Measurements from ENCODE around the gene EXPH5.

EXPH5 gene

DNA sequence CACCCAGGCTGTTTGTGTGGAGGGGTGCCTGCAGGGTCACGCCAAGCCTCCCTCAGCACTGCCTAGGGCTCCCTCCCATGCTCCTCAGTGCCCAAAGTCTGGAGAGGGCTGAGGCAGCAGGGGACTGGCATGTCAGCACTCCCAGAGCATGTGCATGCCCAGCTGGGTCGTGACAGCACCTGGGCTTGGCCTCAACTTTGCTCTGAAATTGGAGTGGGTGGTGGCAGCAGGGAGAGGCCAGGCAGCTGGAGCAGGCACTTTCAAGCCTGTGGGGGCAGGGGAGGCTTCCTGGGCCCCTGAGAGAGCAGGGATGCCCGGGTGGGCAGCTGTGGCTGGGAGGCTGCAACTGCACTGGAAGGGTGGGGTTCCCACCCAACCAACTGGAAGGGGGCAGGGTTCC lies 35.7 kb upstream of the EXPH5 start:
- Histone ChIP-seq H3K36me3 (ENCODE audit: control insufficient read depth, low read length) (no peaks in the 10 kb centered on the region), H3K4me2 (ENCODE audit: low read length) (no peak overlapping the region), H3K4me1 (ENCODE audit: control insufficient read depth, low read length) (no peaks in the 10 kb centered on the region), H3K4me3 (ENCODE audit: low read length) (no peak overlapping the region), H4K20me1 (ENCODE audit: control insufficient read depth, insufficient read depth, low read depth, low read length) (no peaks in the 10 kb centered on the region), H3K79me2 (ENCODE audit: control insufficient read depth, low read length) (no peaks in the 10 kb centered on the region), H3K27ac (ENCODE audit: low read depth, low read length) (no peak overlapping the region), H3K27me3 (ENCODE audit: control insufficient read depth, low read length) (no peaks in the 10 kb centered on the region), H3K9me3 (ENCODE audit: control insufficient read depth, insufficient read depth, low read length) (peaks cover 7% of the 10 kb centered on the region), H3K9me2 (replicated peaks; ENCODE audit: control insufficient read depth, low read length) (no peaks in the 10 kb centered on the region; the same call in 1 of the 2 replicates), H3F3A (ENCODE audit: control insufficient read depth, insufficient read depth) (no peaks in the 10 kb centered on the region)
- TF ChIP-seq, protein P1, sequence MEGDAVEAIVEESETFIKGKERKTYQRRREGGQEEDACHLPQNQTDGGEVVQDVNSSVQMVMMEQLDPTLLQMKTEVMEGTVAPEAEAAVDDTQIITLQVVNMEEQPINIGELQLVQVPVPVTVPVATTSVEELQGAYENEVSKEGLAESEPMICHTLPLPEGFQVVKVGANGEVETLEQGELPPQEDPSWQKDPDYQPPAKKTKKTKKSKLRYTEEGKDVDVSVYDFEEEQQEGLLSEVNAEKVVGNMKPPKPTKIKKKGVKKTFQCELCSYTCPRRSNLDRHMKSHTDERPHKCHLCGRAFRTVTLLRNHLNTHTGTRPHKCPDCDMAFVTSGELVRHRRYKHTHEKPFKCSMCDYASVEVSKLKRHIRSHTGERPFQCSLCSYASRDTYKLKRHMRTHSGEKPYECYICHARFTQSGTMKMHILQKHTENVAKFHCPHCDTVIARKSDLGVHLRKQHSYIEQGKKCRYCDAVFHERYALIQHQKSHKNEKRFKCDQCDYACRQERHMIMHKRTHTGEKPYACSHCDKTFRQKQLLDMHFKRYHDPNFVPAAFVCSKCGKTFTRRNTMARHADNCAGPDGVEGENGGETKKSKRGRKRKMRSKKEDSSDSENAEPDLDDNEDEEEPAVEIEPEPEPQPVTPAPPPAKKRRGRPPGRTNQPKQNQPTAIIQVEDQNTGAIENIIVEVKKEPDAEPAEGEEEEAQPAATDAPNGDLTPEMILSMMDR (IDR thresholded peaks at IDR 0.05; ENCODE audit: low read depth, low read length, poor library complexity, severe bottlenecking), result no peak
- TF ChIP-seq EZH2phosphoT487 (IDR thresholded peaks at IDR 0.05; ENCODE audit: borderline replicate concordance, low read length), result no peak

DNA sequence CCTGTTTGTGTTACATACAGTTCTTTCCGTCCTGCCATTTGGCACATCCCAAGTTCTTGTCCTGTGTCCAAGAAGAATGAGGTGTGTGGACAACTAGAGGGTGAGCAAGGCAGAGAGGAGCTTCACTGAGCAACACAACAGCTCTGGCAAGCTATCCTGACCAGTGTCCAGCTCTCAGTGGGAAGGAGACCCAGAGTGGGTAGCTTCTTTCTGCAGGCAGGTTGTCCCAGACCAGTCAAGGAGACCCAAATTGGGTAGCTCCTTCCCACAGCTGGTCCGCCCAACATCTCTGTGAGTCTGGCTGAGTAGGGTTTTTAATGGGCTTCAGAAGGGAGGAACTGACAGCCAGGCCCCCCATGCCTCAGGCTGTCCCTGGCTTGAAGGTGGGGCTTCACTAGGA lies 35.2 kb upstream of the EXPH5 start:
- H3K4me1 ChIP-seq (ENCODE audit: control insufficient read depth, low read length), result no peaks in the 10 kb centered on the region
- no peaks in the 10 kb centered on the region for H3K27me3 ChIP-seq (ENCODE audit: control insufficient read depth, low read length)
- no peaks in the 10 kb centered on the region for H3F3A ChIP-seq (ENCODE audit: control insufficient read depth, insufficient read depth)
- no peaks in the 10 kb centered on the region for H3K36me3 ChIP-seq (ENCODE audit: control insufficient read depth, low read length)
- H3K9me3 ChIP-seq (ENCODE audit: control insufficient read depth, insufficient read depth, low read length), result peaks cover 7% of the 10 kb centered on the region
- H3K4me2 ChIP-seq (ENCODE audit: low read length), result no peak overlapping the region
- no peak overlapping the region for H3K27ac ChIP-seq (ENCODE audit: low read depth, low read length)
- H4K20me1 ChIP-seq (ENCODE audit: control insufficient read depth, insufficient read depth, low read depth, low read length), result no peaks in the 10 kb centered on the region
- no peaks in the 10 kb centered on the region; the same call in 1 of the 2 replicates for H3K9me2 ChIP-seq (replicated peaks; ENCODE audit: control insufficient read depth, low read length)
- TF ChIP-seq EZH2phosphoT487 (IDR thresholded peaks at IDR 0.05; ENCODE audit: borderline replicate concordance, low read length), result no peak
- TF ChIP-seq, protein P1 (IDR thresholded peaks at IDR 0.05; ENCODE audit: low read depth, low read length, poor library complexity, severe bottlenecking), result no peak
- no peak overlapping the region for H3K4me3 ChIP-seq (ENCODE audit: low read length)
- no peaks in the 10 kb centered on the region for H3K79me2 ChIP-seq (ENCODE audit: control insufficient read depth, low read length)

DNA sequence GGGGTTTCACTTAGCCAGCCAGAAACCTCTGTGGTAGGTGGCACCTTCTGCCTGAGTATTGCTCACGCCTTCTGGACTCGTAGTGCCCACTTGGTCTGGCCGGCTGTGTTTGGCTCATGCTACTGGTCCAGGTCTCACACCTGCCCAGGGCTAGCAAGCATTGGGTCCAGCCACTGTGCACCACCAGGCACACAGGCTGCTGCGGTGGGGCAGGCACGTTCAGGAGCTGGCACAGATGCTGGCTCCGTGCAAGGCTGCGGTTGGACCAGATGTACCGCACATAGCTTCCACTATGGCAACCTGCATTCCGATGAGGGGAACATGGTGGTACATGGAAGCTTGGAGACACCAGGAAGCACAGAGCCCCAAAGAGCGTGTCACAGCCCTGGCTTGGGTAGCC lies 34.8 kb upstream of the EXPH5 start:
- H3K27ac ChIP-seq (ENCODE audit: low read depth, low read length), result no peak overlapping the region

More for the DNA sequence above, 34.8 kb upstream of the EXPH5 start:
- Histone ChIP-seq H3K9me3 (ENCODE audit: control insufficient read depth, insufficient read depth, low read length) (peaks cover 7% of the 10 kb centered on the region), H3K4me1 (ENCODE audit: control insufficient read depth, low read length) (no peaks in the 10 kb centered on the region), H3F3A (ENCODE audit: control insufficient read depth, insufficient read depth) (no peaks in the 10 kb centered on the region), H4K20me1 (ENCODE audit: control insufficient read depth, insufficient read depth, low read depth, low read length) (no peaks in the 10 kb centered on the region), H3K4me2 (ENCODE audit: low read length) (no peak overlapping the region), H3K9me2 (replicated peaks; ENCODE audit: control insufficient read depth, low read length) (no peaks in the 10 kb centered on the region; the same call in 1 of the 2 replicates), H3K79me2 (ENCODE audit: control insufficient read depth, low read length) (no peaks in the 10 kb centered on the region), H3K4me3 (ENCODE audit: low read length) (no peak overlapping the region), H3K36me3 (ENCODE audit: control insufficient read depth, low read length) (no peaks in the 10 kb centered on the region), H3K27me3 (ENCODE audit: control insufficient read depth, low read length) (no peaks in the 10 kb centered on the region)
- TF ChIP-seq EZH2phosphoT487 (IDR thresholded peaks at IDR 0.05; ENCODE audit: borderline replicate concordance, low read length), result no peak
- TF ChIP-seq, protein P1 (IDR thresholded peaks at IDR 0.05; ENCODE audit: low read depth, low read length, poor library complexity, severe bottlenecking), result no peak
